BE2C (cell line): ENCODE measurements around the gene RRP15.
A peak's percentile ranks its signal among the peaks of the same experiment; 100 is the strongest.

ENCODE experiments used
- DNase-seq: peaks from one replicate; pipeline ENCODE4 v3.0.0-alpha.2; 2020
- H3K27me3 ChIP-seq: fragments of 250-450 bp; sonication (Bioruptor Pico); 2 replicates; pipeline ENCODE4 v1.5.1; 2020; ENCODE audit warnings: mild to moderate bottlenecking
- H3K36me3 ChIP-seq: fragments of 250-450 bp; sonication (Bioruptor Pico); 2 replicates; pipeline ENCODE4 v1.5.1; 2020; ENCODE audit warnings: mild to moderate bottlenecking
- H3K4me1 ChIP-seq: fragments of 250-450 bp; sonication (Bioruptor Pico); 2 replicates; pipeline ENCODE4 v1.5.1; 2020
- H3K4me3 ChIP-seq: 2 replicates; pipeline ENCODE4 v1.5.1; 2011; ENCODE audit warnings: low read depth, low read length
- H3K9me3 ChIP-seq: fragments of 250-450 bp; sonication (Bioruptor Pico); 2 replicates; pipeline ENCODE4 v1.5.1; 2020
- CTCF ChIP-seq: IDR thresholded peaks from 2 replicates; pipeline ENCODE4 v1.5.1; 2012; ENCODE audit warnings: mild to moderate bottlenecking, low read depth, low read length

Gene RRP15

GRCh38 chr1:218349348-218350034 lies 64.4 kb downstream of the RRP15 start:
- TF ChIP-seq CTCF, result no peak
- Histone ChIP-seq H3K9me3 (no peaks in the 10 kb centered on the region), H3K36me3 (no peaks in the 10 kb centered on the region), H3K27me3 (no peaks in the 10 kb centered on the region; the same call in 1 of the 2 replicates), H3K4me3 (no peak overlapping the region), H3K4me1 (no peaks in the 10 kb centered on the region)
- no peak for DNase-seq

GRCh38 chr1:218350035-218350525 lies 65.0 kb downstream of the RRP15 start:
- Histone ChIP-seq H3K4me1 (no peaks in the 10 kb centered on the region), H3K36me3 (no peaks in the 10 kb centered on the region), H3K27me3 (no peaks in the 10 kb centered on the region; the same call in 1 of the 2 replicates), H3K4me3 (no peak overlapping the region), H3K9me3 (no peaks in the 10 kb centered on the region)
- TF ChIP-seq CTCF, result no peak
- DNase-seq, result no peak

GRCh38 chr1:218350801-218351266 lies 65.7 kb downstream of the RRP15 start:
- DNase-seq, result no peak
- Histone ChIP-seq H3K4me1 (no peaks in the 10 kb centered on the region), H3K9me3 (no peaks in the 10 kb centered on the region), H3K4me3 (no peak overlapping the region), H3K27me3 (no peaks in the 10 kb centered on the region; the same call in 1 of the 2 replicates), H3K36me3 (no peaks in the 10 kb centered on the region)
- no peak for TF ChIP-seq CTCF

GRCh38 chr1:218351391-218352074 lies 66.4 kb downstream of the RRP15 start:
- Histone ChIP-seq H3K36me3 (no peaks in the 10 kb centered on the region), H3K4me1 (no peaks in the 10 kb centered on the region), H3K4me3 (no peak overlapping the region), H3K27me3 (no peaks in the 10 kb centered on the region; the same call in 1 of the 2 replicates), H3K9me3 (no peaks in the 10 kb centered on the region)
- DNase-seq, result no peak
- TF ChIP-seq CTCF, result peak; percentile 23; the same call in 1 of the 2 replicates

GRCh38 chr1:218352075-218352438 lies 67.0 kb downstream of the RRP15 start:
- H3K4me1 ChIP-seq, result no peaks in the 10 kb centered on the region
- TF ChIP-seq CTCF, result no peak
- DNase-seq, result no peak

GRCh38 chr1:218353656-218354055 lies 68.6 kb downstream of the RRP15 start:
- H3K4me1 ChIP-seq, result no peaks in the 10 kb centered on the region

More at GRCh38 chr1:218352075-218352438, 67.0 kb downstream of the RRP15 start:
- Histone ChIP-seq H3K36me3 (no peaks in the 10 kb centered on the region), H3K27me3 (no peaks in the 10 kb centered on the region), H3K4me3 (no peak overlapping the region), H3K9me3 (no peaks in the 10 kb centered on the region)

More at GRCh38 chr1:218353656-218354055, 68.6 kb downstream of the RRP15 start:
- no peaks in the 10 kb centered on the region for H3K36me3 ChIP-seq
- H3K4me3 ChIP-seq, result no peak overlapping the region
- H3K27me3 ChIP-seq, result no peaks in the 10 kb centered on the region
- no peak for TF ChIP-seq CTCF
- DNase-seq, result no peak
- no peaks in the 10 kb centered on the region for H3K9me3 ChIP-seq
